Measurements from ENCODE around the gene FAM53B.

DNA sequence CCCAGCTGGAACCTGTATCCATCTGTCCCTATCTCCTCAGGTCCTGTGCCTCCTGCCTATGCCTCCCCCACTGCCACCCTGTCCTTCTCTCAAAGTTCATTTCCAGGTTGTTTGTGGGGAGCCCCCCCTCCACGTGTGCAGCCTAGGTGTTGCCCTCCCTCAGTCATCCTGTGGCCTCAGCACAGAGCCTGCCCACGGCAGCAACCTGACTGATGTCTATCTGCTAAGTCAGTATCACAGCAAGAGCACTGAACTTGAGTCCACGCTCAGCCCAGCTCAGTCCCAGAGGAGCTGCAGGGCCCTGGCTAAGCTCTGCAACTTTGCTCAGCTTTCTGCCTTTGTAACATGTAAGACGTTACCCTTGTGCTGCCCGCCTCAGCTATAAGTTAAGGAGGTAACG, 28.7 kb downstream of the FAM53B start:
- TF ChIP-seq, protein P1, sequence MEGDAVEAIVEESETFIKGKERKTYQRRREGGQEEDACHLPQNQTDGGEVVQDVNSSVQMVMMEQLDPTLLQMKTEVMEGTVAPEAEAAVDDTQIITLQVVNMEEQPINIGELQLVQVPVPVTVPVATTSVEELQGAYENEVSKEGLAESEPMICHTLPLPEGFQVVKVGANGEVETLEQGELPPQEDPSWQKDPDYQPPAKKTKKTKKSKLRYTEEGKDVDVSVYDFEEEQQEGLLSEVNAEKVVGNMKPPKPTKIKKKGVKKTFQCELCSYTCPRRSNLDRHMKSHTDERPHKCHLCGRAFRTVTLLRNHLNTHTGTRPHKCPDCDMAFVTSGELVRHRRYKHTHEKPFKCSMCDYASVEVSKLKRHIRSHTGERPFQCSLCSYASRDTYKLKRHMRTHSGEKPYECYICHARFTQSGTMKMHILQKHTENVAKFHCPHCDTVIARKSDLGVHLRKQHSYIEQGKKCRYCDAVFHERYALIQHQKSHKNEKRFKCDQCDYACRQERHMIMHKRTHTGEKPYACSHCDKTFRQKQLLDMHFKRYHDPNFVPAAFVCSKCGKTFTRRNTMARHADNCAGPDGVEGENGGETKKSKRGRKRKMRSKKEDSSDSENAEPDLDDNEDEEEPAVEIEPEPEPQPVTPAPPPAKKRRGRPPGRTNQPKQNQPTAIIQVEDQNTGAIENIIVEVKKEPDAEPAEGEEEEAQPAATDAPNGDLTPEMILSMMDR (IDR thresholded peaks at IDR 0.05) = no peak
- no peak for TF ChIP-seq ZFX (IDR thresholded peaks at IDR 0.05; ENCODE audit: borderline replicate concordance)

Data from 22Rv1 (cell line).